ENCODE data around the gene CASK.

DNA sequence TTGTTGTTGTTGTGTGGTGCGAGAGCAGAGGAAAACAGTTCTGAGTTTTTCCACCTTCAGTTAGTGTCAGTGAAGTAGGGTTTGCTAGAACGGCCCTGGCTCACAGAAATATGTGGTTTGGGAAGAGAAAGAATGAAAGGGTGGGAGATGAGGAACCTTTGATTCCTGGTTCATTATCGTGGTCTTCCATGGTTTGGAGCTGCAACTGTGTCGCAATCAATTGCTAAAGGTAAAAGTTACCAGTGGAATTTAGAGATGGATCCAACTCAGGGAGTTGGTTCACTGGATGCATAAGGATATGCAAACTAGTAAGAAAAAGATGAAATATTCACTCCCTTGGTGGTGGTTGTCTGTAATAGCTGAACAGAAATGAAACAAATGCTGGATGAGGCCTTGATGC is 270.2 kb downstream of the CASK start:
- TF ChIP-seq, protein P1, sequence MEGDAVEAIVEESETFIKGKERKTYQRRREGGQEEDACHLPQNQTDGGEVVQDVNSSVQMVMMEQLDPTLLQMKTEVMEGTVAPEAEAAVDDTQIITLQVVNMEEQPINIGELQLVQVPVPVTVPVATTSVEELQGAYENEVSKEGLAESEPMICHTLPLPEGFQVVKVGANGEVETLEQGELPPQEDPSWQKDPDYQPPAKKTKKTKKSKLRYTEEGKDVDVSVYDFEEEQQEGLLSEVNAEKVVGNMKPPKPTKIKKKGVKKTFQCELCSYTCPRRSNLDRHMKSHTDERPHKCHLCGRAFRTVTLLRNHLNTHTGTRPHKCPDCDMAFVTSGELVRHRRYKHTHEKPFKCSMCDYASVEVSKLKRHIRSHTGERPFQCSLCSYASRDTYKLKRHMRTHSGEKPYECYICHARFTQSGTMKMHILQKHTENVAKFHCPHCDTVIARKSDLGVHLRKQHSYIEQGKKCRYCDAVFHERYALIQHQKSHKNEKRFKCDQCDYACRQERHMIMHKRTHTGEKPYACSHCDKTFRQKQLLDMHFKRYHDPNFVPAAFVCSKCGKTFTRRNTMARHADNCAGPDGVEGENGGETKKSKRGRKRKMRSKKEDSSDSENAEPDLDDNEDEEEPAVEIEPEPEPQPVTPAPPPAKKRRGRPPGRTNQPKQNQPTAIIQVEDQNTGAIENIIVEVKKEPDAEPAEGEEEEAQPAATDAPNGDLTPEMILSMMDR (IDR thresholded peaks at IDR 0.05; ENCODE audit: low read length) = no peak
- TF ChIP-seq EZH2 (IDR thresholded peaks at IDR 0.05; ENCODE audit: borderline replicate concordance, low read length) = no peak

All from OCI-LY1 (cell line).